K562 (cell line): ENCODE data around the gene PHF20. TPM values are rescaled to one million over a fixed set of nuclear protein-coding genes. Genes with fewer than 3 reads are reported as not detected.
A peak's percentile ranks its signal among the peaks of the same experiment; 100 is the strongest.

ENCODE experiments used
- ATAC-seq: fragments of 200-7000 bp; cut with Tn5 transposase; 3 replicates; pipeline ENCODE4 v1.9.1; 2020; ENCODE audit warnings: moderate library complexity
- BruUV-seq: library from RNA; stranded (reverse); fragments of 400-500 nt; replicated peaks from 2 replicates; lab custom pipeline; 2021; lab: Mats Ljungman, UMichigan
- CTCF ChIA-PET: fragments of 300-600 bp; formaldehyde crosslinking; extraction: SDS; loops from one replicate; lab custom pipeline; 2021; ENCODE audit warnings: low intra/inter-chr PET ratio; lab: Yijun Ruan, JAX
- POLR2A ChIA-PET: fragments of 300-600, 350-650 bp; sonication (Branson Sonifier 250); formaldehyde crosslinking; extraction: SDS; loops from one replicate; lab custom pipeline; 2021; ENCODE audit warnings: antibody characterized with exemption, inconsistent platforms; lab: Yijun Ruan, JAX
- DNase-seq, 4 experiments: peaks; one replicate each; pipeline versions ENCODE4 v3.0.0 to v3.0.0-alpha.2; 2011 to 2018; ENCODE audit warnings: low spot score in 3 of 4, mixed read lengths in 3 of 4; ENCODE audit errors: extremely low read depth in 1 of 4
- FAIRE-seq: peaks from 2 replicates; lab custom pipeline; 2011; peaks lifted over from hg19 to GRCh38; lab: Jason Lieb, UNC
- H2AFZ ChIP-seq: 2 replicates; pipeline ENCODE4 v1.6.0; 2011; ENCODE audit warnings: low read depth, low read length, control low read depth, inconsistent platforms
- H3K27ac ChIP-seq: fragments of 200-600 bp; 3 replicates; pipeline ENCODE4 v1.8.0; 2011; ENCODE audit warnings: low read depth, mild to moderate bottlenecking, control low read depth, inconsistent platforms, low read length, moderate library complexity, mixed read lengths; ENCODE audit errors: extremely low read depth
- H3K27me3 ChIP-seq, 2 experiments: fragments of 300-600 bp in 1 of 2; 2 replicates in 1 of 2; 3 replicates in 1 of 2; pipeline versions ENCODE4 v1.6.0 to v1.8.0; 2011; ENCODE audit warnings: inconsistent platforms in 2 of 2, low read length in 2 of 2, mild to moderate bottlenecking in 1 of 2, mixed read lengths in 1 of 2, moderate library complexity in 1 of 2; ENCODE audit not compliant: control insufficient read depth in 2 of 2, insufficient read depth in 2 of 2
- H3K36me3 ChIP-seq: fragments of 300-600 bp; 3 replicates; pipeline ENCODE4 v1.8.0; 2011; ENCODE audit warnings: mild to moderate bottlenecking, low read length, inconsistent platforms; ENCODE audit not compliant: control insufficient read depth, insufficient read depth
- H3K4me1 ChIP-seq, 2 experiments: fragments of 200-600 bp in 1 of 2; replicated peaks in 1 of 2; 2 replicates in 1 of 2; 3 replicates in 1 of 2; pipeline versions ENCODE4 v1.5.1 to v1.8.0; 2011; ENCODE audit warnings: inconsistent platforms in 2 of 2, low read length in 2 of 2, mild to moderate bottlenecking in 1 of 2, mixed read lengths in 1 of 2, moderate library complexity in 1 of 2; ENCODE audit not compliant: control insufficient read depth in 2 of 2, insufficient read depth in 2 of 2
- H3K4me2 ChIP-seq: 2 replicates; pipeline ENCODE4 v1.6.1; 2011; ENCODE audit warnings: low read length, control low read depth, inconsistent platforms, mixed read lengths; ENCODE audit not compliant: insufficient read depth
- H3K4me3 ChIP-seq: fragments of 200-600 bp; sonication (generic), shearing (Covaris generic); 2 replicates; pipeline ENCODE4 v1.5.1; 2016; ENCODE audit warnings: control low read depth, inconsistent platforms
- H3K79me2 ChIP-seq: fragments of 200-600 bp; 3 replicates; pipeline ENCODE4 v1.8.0; 2011; ENCODE audit warnings: low read length, inconsistent platforms; ENCODE audit not compliant: control insufficient read depth, insufficient read depth
- H3K9ac ChIP-seq, 2 experiments: 2 replicates each; pipeline versions ENCODE4 v1.6.0 to v1.6.1; 2011; ENCODE audit warnings: low read depth in 2 of 2, low read length in 2 of 2, control low read depth in 1 of 2, inconsistent platforms in 1 of 2, mild to moderate bottlenecking in 1 of 2, mixed read lengths in 1 of 2; ENCODE audit not compliant: insufficient read depth in 1 of 2
- H3K9me1 ChIP-seq: one replicate; pipeline ENCODE4 v1.6.0; 2011; ENCODE audit warnings: inconsistent platforms, mild to moderate bottlenecking, low read length, moderate library complexity; ENCODE audit not compliant: control insufficient read depth, insufficient read depth
- H3K9me3 ChIP-seq: replicated peaks from 2 replicates; pipeline ENCODE4 v1.5.1; 2011; ENCODE audit warnings: low read depth, low read length, inconsistent platforms; ENCODE audit not compliant: control insufficient read depth, insufficient read depth
- H4K20me1 ChIP-seq: replicated peaks from 2 replicates; pipeline ENCODE4 v1.6.1; 2011; ENCODE audit warnings: low read length, inconsistent platforms, mixed read lengths; ENCODE audit not compliant: control insufficient read depth, insufficient read depth
- BRD9 ChIP-seq: fragments of 450-650 bp; IDR thresholded peaks from 2 replicates; pipeline ENCODE4 v1.6.1; 2018; ENCODE audit warnings: low read depth; ENCODE audit not compliant: partially characterized antibody
- CBX1 ChIP-seq: sonication (generic); IDR thresholded peaks from 2 replicates; pipeline ENCODE4 v1.6.1; 2016; ENCODE audit warnings: antibody characterized with exemption, low read depth, mild to moderate bottlenecking
- CBX2 ChIP-seq: fragments of 200-600 bp; sonication (generic); IDR thresholded peaks from one replicate; pipeline ENCODE4 v1.6.1; 2012; ENCODE audit warnings: mild to moderate bottlenecking, low read length, inconsistent platforms; ENCODE audit not compliant: insufficient read depth, poor library complexity, severe bottlenecking
- FOXJ2 ChIP-seq: fragments of 200-800 bp; sonication (Bioruptor generic); IDR thresholded peaks from 2 replicates; pipeline ENCODE4 v1.6.1; 2016; ENCODE audit warnings: missing genetic modification characterization, missing compliant biosample characterization
- HNRNPK ChIP-seq: fragments of 200-400 bp; formaldehyde crosslinking; IDR thresholded peaks from one replicate; pipeline ENCODE4 v1.6.1; 2018; ENCODE audit warnings: mild to moderate bottlenecking, low read depth, low read length; ENCODE audit not compliant: poor library complexity, severe bottlenecking
- MTF1 ChIP-seq: fragments of 250-450 bp; sonication (Bioruptor Pico); IDR thresholded peaks from 2 replicates; pipeline ENCODE4 v1.9.0; 2021; ENCODE audit warnings: moderate library complexity, mild to moderate bottlenecking, inconsistent platforms, borderline replicate concordance
- NR4A1 ChIP-seq, 2 experiments: fragments of 250-450 bp in 1 of 2; fragments of 450-650 bp in 1 of 2; sonication (Bioruptor Pico) in 1 of 2; IDR thresholded peaks; 2 replicates each; pipeline versions ENCODE4 v1.4.0 to v1.6.1; 2016 to 2020; ENCODE audit warnings: mild to moderate bottlenecking in 2 of 2, missing compliant biosample characterization in 1 of 2, missing genetic modification characterization in 1 of 2, moderate library complexity in 1 of 2
- ZNF121 ChIP-seq: sonication (generic); formaldehyde crosslinking; conservative IDR thresholded peaks from 2 replicates; pipeline ENCODE4 v1.8.0; 2022; ENCODE audit warnings: missing genetic modification reagents
- ZNF224 ChIP-seq: sonication (generic); formaldehyde crosslinking; IDR thresholded peaks from 2 replicates; pipeline ENCODE4 v1.8.0; 2022; ENCODE audit warnings: mild to moderate bottlenecking, missing genetic modification reagents
- ZNF431 ChIP-seq: sonication (generic); formaldehyde crosslinking; IDR thresholded peaks from 2 replicates; pipeline ENCODE4 v1.8.0; 2022; ENCODE audit warnings: mild to moderate bottlenecking, missing genetic modification reagents
- ZNF644 ChIP-seq: fragments of 200-800 bp; sonication (Bioruptor generic); IDR thresholded peaks from 2 replicates; pipeline ENCODE4 v1.6.1; 2016; ENCODE audit warnings: low read depth, missing genetic modification characterization, missing compliant biosample characterization
- WGBS: fragments of 100-300 bp; shearing (Covaris generic); methylation state at CpG from one replicate; pipeline ENCODE4 v1.1.6; 2016; ENCODE audit warnings: low coverage, mixed read lengths; ENCODE audit not compliant: insufficient coverage; ENCODE audit errors: missing lambda C conversion rate; 5-methylcytosine and 5-hydroxymethylcytosine counted together
- in situ Hi-C: fragments of 300-500 bp; cut with MboI; formaldehyde crosslinking; loops from 4 replicates; pipeline ENCODE4 v1.15.0; 2018; ENCODE audit warnings: inconsistent platforms, mixed read lengths
- intact Hi-C: fragments of 100-400 bp; cut with micrococcal nuclease; formaldehyde crosslinking; loops from 2 replicates; pipeline ENCODE4 v1.14.2; 2022
- polyA plus RNA-seq, 8 experiments: library from polyadenylated mRNA; depleted of rRNA in 4 of 8; stranded (reverse) in 5 of 8; unstranded in 3 of 8; fragments of >200 nt; fragmentation: Nextera tagmentation in 2 of 8; fragmentation: Illumina TruSeq in 1 of 8; extraction: Ambion mirVana in 2 of 8; extraction: Trizol in 1 of 8; gene quantifications; 2 replicates each; pipeline versions ENCODE4 v1.2.1 to v1.2.3, GENCODE V29; 2011 to 2014; ENCODE audit warnings: inconsistent platforms in 1 of 8, missing spikeins in 1 of 8
- total RNA-seq, 7 experiments: library from RNA; depleted of rRNA in 6 of 7; stranded (reverse); fragments of >200 nt in 6 of 7; fragmentation: Illumina TruSeq in 2 of 7; extraction: Trizol in 2 of 7; gene quantifications; 2 replicates each; pipeline versions ENCODE4 v1.2.1 to v1.2.3, GENCODE V29; 2011 to 2021; ENCODE audit warnings: low replicate concordance in 1 of 7
- TF ChIP-seq, protein P1 (sequence below): fragments of 250-450 bp; sonication (Bioruptor Pico); IDR thresholded peaks from 2 replicates; pipeline ENCODE4 v1.8.0; 2022; ENCODE audit warnings: moderate library complexity, mild to moderate bottlenecking, inconsistent platforms
- TF ChIP-seq, protein P2 (sequence below), 2 experiments: fragments of 450-650 bp; IDR thresholded peaks; 2 replicates each; pipeline ENCODE4 v1.6.1; 2018; ENCODE audit warnings: mild to moderate bottlenecking in 2 of 2, low read depth in 1 of 2; ENCODE audit not compliant: partially characterized antibody in 2 of 2

PHF20 gene
- total and polyA plus RNA-seq, 9 of the 15 experiments (the other 6 are each of a cell fraction or from before 2014, with no cell fraction given), result 49.9 to 196 (median 70.7) TPM

DNA sequence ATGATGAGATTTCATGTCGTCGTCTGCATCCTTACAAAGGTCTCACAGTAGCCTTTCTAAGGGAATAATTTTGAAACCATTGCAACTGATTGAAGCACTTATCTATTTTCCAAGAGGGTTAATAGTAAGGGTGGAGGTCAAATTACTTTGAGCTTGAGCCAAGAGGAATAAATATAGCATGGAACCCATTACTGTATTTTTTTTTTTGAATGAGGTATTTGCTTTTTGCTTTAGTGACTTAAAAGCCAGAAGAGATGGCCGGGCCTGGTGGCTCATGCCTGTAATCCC lies 104.2 kb downstream of the PHF20 start:
- intact Hi-C loops (loop anchor here (5.0 kb wide), 1 partner anchor 104 kb away; the partner anchor contains the start of gene PHF20), in situ Hi-C loops (no loop called here)
- Histone ChIP-seq H3K4me3 (no peak overlapping the region), H3K27ac (peak overlapping the region; percentile 67), H4K20me1 (no peaks in the 10 kb centered on the region), H3K79me2 (peaks cover 4% of the 10 kb centered on the region; the same call in 1 of the 3 replicates), H3K9me1 (peaks cover 3% of the 10 kb centered on the region), H3K9ac (peak overlapping the region in 1 of 2 experiments; percentile 52; a peak in 1 of 4 replicates), H2AFZ (peak overlapping the region; percentile 71), H3K27me3 (no peaks in the 10 kb centered on the region), H3K4me2 (no peak overlapping the region; the same call in 1 of the 2 replicates), H3K4me1 (peaks cover 6 to 21% of the 10 kb centered on the region in 2 experiments), H3K9me3 (no peaks in the 10 kb centered on the region), H3K36me3 (peaks cover 7% of the 10 kb centered on the region; the same call in 2 of the 3 replicates)
- FAIRE-seq, result no peak
- POLR2A ChIA-PET, result interaction anchor here (0.6 to 1.9 kb wide), 9 partner anchors 8 to 173 kb away, joined by 3 to 16 read pairs (median 6); partner anchors contain the start of gene RBM39
- no TSS peak for BruUV-seq
- TF ChIP-seq CBX1 (no peak), CBX2 (no peak), ZNF644 (tag) (no peak), ZNF121 (CRISPR knock-in tag) (no peak), NR4A1 (CRISPR knock-in tag; IDR thresholded peaks at IDR 0.05) (no peak), NR4A1 (tag; IDR thresholded peaks at IDR 0.05) (no peak), MTF1 (CRISPR knock-in tag) (no peak), FOXJ2 (no peak), HNRNPK (no peak), BRD9 (no peak), ZNF224 (no peak), ZNF431 (CRISPR knock-in tag) (no peak)
- TF ChIP-seq, protein P1, sequence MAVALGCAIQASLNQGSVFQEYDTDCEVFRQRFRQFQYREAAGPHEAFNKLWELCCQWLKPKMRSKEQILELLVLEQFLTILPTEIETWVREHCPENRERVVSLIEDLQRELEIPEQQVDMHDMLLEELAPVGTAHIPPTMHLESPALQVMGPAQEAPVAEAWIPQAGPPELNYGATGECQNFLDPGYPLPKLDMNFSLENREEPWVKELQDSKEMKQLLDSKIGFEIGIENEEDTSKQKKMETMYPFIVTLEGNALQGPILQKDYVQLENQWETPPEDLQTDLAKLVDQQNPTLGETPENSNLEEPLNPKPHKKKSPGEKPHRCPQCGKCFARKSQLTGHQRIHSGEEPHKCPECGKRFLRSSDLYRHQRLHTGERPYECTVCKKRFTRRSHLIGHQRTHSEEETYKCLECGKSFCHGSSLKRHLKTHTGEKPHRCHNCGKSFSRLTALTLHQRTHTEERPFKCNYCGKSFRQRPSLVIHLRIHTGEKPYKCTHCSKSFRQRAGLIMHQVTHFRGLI (CRISPR knock-in tag), result no peak
- TF ChIP-seq, protein P2, sequence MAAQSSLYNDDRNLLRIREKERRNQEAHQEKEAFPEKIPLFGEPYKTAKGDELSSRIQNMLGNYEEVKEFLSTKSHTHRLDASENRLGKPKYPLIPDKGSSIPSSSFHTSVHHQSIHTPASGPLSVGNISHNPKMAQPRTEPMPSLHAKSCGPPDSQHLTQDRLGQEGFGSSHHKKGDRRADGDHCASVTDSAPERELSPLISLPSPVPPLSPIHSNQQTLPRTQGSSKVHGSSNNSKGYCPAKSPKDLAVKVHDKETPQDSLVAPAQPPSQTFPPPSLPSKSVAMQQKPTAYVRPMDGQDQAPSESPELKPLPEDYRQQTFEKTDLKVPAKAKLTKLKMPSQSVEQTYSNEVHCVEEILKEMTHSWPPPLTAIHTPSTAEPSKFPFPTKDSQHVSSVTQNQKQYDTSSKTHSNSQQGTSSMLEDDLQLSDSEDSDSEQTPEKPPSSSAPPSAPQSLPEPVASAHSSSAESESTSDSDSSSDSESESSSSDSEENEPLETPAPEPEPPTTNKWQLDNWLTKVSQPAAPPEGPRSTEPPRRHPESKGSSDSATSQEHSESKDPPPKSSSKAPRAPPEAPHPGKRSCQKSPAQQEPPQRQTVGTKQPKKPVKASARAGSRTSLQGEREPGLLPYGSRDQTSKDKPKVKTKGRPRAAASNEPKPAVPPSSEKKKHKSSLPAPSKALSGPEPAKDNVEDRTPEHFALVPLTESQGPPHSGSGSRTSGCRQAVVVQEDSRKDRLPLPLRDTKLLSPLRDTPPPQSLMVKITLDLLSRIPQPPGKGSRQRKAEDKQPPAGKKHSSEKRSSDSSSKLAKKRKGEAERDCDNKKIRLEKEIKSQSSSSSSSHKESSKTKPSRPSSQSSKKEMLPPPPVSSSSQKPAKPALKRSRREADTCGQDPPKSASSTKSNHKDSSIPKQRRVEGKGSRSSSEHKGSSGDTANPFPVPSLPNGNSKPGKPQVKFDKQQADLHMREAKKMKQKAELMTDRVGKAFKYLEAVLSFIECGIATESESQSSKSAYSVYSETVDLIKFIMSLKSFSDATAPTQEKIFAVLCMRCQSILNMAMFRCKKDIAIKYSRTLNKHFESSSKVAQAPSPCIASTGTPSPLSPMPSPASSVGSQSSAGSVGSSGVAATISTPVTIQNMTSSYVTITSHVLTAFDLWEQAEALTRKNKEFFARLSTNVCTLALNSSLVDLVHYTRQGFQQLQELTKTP (IDR thresholded peaks at IDR 0.05; ENCODE audit: low read depth in 1 of 2, partially characterized antibody in 2 of 2), result no peak
- DNase-seq, result no peak
- ATAC-seq, result no peak
- CTCF ChIA-PET, result no interaction called here
- WGBS, result 78% methylated on average over 3 of the region's 3 CpGs
